Stimulated activated CD4-positive, alpha-beta T cell treated with anti-CD3 and anti-CD28 coated beads, Interleukin-12 subunit alpha, Interleukin-12 subunit beta, amount 100 ng/mL, for 48 hours (primary cell): ENCODE measurements around the gene SDK2.

Source experiments
- DNase-seq, 3 donors: peaks; one replicate each; pipeline ENCODE4 v3.0.0-alpha.2; 2020; ENCODE audit warnings: low read depth in 2 of 3, low spot score in 1 of 3

Gene SDK2

GRCh38 chr17:73371285-73371684 lies 273.0 kb downstream of the SDK2 start:
- DNase-seq, result no peak

DNA sequence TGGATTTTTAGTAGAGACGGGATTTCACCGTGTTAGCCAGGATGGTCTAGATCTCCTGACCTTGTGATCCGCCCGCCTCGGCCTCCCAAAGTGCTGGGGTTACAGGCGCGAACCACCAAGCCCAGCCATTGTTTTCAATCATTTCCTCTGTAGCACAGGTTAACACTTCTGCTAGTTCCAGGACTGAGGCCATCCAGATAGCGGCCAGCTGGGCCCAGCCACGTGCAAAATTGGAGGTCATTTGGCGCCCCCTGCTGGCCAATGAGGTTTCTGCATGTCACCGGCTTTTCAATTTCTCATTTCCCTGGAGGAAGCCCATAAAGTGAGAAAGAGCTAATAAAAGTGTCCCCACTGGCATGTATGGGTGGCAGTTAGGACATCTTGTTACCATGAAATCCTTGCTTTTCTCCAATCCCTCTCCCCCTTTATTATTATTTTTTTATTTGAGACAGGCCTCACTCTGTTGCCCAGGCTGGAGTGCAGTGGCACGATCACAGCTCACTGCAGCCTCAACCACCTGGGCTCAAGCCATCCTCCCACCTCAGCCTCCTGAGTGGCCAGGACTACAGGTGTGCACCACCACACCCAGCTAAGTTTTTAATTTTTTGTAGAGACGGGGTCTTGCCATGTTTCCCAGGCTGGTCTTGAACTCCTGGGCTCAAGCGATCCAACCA lies 274.3 kb downstream of the SDK2 start:
- peak; percentile 60 to 86 (median 68) for DNase-seq

DNA sequence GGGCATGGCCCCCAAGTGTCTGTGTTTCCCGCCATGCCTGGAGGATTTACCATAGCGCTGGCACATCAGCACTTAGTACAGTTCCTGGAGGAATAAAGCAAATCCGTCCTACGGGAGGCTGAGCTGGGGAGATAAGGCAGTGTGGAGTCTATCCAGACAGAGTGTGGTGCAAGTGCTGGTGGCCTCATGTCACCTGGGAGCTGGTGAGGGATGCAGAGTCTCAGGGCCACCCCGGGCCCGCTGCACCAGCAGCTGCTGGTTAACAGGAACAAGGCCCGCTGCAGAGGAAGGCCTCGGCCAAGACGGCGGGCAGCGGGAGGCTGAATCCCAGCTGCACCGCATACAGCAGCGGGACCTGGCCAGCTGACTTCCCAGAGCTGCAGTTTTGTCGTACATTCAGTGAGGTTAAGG lies 275.1 kb downstream of the SDK2 start:
- no peak for DNase-seq

DNA sequence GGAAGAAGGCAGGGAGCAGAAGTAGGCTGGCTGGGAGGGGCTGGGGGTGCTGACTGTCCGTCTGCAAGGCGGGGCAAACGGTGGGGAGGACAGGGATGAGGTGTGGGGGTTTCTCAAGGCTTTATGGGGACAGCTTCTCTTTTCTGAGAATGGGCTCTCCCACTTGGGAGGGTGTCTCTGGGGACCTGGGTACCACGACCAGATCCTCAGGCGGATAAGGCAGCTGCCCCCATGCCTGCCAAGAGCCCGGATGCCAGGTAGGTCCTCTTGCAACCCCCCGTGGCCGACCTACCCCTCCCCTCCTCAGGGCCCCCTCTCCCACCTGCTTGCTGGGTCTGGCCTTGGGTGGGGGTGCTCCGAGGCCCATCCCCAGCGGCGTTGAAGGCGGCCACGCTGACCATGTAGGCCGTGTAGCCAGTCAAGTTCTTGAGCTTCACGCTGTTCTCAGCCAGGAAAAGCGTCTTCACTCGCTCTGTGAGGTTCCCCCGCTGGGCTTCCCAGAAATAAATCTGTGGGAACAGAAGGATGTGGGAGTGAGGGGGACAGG lies 276.1 kb downstream of the SDK2 start:
- no peak for DNase-seq

- no peak for DNase-seq
Measured at GRCh38 chr17:73365906-73366623, 278.2 kb downstream of the SDK2 start.

GRCh38 chr17:73365301-73365874 lies 278.9 kb downstream of the SDK2 start:
- no peak for DNase-seq

- no peak for DNase-seq
Measured at GRCh38 chr17:73364155-73364522, 280.1 kb downstream of the SDK2 start.

DNA sequence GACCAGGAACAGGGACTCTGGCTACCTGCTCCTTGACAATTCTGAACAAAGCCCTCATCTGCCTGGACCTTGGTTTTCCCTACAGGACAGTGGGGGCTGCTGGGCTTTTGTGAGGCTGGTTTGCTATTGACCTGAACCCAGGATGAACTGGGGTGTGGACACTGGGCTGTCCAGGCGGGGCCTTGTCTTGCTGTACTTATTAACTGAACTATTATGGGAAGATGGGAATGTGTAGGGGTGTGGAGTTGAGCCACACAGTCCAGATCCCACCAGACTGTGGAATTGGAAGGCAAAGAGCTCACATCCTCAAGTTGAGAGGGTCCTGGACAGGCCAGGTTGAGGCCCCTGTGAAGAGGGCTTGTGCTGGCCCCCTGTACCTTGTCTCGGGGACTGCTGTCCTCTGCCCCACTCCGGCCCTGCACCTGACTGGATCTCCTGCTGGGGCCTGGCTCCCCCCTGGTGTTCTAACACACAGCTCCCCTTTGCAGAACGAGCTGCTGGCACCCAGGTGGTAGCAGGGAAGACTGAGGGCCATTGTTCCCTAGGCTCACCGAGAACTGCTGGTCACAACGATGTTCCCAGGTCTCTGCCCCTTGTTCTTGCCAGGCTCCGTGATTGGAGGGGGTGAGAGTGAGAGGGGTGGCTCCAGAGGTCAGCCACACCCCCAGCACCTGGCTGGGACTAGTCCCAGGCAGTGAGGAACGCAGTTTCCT lies 280.6 kb downstream of the SDK2 start:
- DNase-seq, result no peak

- DNase-seq, result no peak
Measured at GRCh38 chr17:73362697-73363096, 281.5 kb downstream of the SDK2 start.

- DNase-seq, result no peak
Measured at GRCh38 chr17:73360961-73361761, 283.1 kb downstream of the SDK2 start.

DNA sequence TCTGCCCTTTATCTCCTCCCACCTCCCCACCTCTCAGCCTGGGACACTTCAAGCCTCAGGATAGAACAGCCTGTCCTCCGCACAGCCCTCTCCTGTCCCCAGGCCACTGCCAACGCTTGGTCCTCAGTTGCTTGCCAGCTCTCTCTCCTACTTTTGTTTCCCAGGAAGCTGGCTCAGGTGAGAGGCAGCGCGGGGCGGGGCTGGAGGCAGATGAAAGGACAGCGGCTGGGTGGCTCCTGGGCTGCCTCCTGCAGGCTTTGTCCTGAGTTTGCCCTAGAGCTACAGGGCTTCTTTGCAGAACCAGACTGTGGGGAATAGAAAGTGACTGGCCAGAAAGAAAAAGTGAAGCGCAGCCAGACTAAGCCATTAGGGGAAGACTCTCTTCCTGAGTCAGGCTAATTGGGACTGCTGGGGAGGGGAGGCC lies 284.2 kb downstream of the SDK2 start:
- DNase-seq, result no peak

- DNase-seq, result no peak
Measured at GRCh38 chr17:73359352-73359751, 284.9 kb downstream of the SDK2 start.

DNA sequence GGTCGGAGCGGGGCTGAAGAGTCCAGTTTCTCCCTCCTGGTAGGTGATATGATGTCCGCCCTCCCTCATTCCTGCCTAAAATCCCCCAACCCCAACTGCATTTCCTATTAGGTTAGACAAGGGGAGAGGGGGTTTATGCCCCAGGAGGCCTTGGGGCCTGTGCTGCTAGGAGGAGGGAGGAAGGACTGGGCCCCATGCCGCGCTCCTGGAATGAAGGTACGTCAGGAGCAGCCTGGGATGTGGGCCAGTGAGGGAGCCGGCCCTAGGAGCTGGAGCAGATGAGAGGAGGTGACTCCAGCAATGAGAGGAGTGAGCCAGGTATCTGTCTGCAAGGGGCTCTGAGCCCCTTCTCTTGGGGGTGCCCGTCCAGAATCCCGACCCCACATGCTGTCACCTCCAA lies 285.6 kb downstream of the SDK2 start:
- no peak for DNase-seq

- DNase-seq, result no peak
Measured at GRCh38 chr17:73357981-73358380, 286.3 kb downstream of the SDK2 start.

DNA sequence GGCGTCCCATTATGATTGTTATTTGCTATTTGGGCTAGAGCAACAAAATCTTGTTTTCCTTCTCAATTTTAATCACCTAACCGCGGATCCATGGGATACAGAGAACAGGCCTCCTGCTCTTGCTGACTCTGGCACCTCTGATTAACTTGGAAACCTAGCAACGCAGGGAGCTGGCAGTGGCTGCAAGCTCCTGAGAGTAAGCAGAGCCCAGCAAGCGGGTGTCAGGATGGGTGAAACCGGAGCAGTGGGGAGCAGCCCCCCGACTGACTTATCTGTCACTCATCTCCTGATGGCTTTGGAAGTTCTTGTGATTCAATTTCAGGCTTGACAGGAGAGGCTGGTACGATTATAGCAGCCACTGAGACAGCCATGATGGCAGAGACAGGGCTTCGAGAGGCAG lies 286.9 kb downstream of the SDK2 start:
- no peak for DNase-seq

GRCh38 chr17:73356561-73357170 lies 287.6 kb downstream of the SDK2 start:
- no peak for DNase-seq

DNA sequence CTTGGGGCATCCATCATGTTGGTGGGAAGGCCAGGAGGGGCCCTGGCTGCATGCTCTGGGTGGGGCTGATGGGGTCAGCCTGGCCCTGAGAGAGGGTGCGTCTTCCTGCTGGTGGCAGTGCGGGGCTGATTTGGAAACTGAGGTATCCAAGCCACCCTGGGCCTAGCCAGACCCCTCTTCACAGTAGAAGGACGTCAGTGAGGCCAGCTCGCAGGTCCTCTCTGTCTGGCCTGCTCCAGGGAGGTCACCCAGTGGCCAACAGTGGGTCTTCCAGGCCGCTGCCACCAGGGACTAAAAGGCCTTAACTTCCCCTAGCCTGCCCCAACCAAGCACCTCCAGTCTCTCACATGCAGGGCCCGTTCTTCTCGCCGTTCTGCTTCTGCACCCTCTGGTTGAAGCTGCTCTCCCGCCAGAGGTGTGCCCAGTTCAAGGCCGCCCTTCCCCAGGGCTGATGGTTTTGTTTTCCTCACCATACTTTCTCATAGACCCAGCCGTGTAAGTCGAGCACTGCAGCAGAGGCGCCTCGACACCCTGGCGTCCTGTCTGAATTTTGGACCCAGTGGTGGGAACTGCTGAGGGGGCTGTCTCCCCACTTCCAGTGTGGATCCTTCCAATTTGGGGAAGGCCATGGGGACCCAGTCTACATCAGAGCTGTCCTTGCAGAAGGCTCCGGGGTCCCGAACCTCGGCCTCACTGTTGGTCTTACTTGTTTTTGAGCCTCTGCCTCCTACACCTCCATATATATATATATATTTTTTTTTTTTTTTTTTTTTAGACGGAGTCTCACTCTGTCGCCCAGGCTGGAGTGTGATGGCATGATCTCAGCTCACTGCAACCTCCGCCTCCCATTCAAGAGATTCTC lies 289.6 kb downstream of the SDK2 start:
- DNase-seq, result no peak

GRCh38 chr17:73352261-73352660 lies 292.0 kb downstream of the SDK2 start:
- no peak for DNase-seq

DNA sequence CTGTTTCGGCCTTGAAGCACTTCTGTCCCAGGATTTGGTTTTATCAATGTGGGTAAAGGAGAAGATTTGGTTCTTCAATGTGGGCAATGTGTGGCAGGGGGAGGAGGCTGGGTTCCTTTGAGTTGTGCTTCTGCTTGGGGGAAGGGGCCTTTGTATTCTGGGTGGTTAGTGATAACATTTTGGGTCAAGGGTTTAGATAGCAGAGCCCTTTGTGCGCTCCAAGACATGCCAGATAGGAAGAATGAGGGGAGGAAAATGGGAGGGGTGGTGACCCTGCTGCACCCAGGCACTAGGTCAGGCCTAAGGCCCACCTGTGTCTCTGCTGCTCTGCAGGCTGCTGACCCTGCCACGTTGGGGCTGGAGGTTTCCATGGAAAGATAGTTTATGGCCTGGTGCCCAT lies 292.5 kb downstream of the SDK2 start:
- no peak for DNase-seq
